Posterior vena cava (tissue), 2 donors: ENCODE measurements around the gene NUDT13. TPM values are rescaled to one million over a fixed set of nuclear protein-coding genes. Genes with fewer than 3 reads are reported as not detected.

Experiments
- DNase-seq: peaks from one replicate; pipeline ENCODE4 v3.0.0-alpha.2; 2020; ENCODE audit warnings: low spot score
- intact Hi-C, 2 donors: fragments of 100-400 bp; cut with DNase I; formaldehyde crosslinking; loops; one replicate each; pipeline versions ENCODE4 v1.14.1 to v1.14.2; 2022 to 2023
- total RNA-seq, 2 donors: library from RNA; stranded (reverse); fragmentation: NEBNext Ultra II Directional; extraction: Animal tissue kit (Norgen Biotek cat#: 25700); gene quantifications; one replicate each; pipeline ENCODE4 v1.2.1, GENCODE V29; 2021
- donor health status: DM: yes; HTN: yes; CAD: no.
- donor health status: DM: yes; HTN: yes; CAD: no.

Gene NUDT13
- total RNA-seq, 2 donors from 2014 or later: 2.0 to 2.1 TPM

DNA sequence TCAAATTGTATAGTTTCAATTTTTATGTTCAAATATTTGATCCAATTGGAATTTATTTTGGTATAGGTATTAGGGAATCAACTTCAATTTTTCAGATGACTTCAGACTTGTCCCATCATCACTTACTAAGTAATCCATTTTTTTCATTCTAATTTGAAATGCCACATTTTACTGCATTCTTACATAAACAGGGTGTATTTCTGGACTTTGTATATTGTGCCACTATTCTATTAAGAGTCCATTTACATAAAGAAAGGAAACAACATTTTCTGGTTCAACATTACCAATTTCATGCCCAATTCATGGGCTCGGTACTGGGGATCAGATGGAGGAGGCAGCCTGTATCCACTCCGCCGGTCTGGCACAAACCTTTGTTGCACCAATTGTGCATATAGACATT is 41.8 kb downstream of the NUDT13 start:
- no peak for DNase-seq
- intact Hi-C loops: loop anchor here in 1 of 2 donors (10.0 kb wide), 1 partner anchor 57 kb away; the partner anchor contains the start of gene P4HA1

DNA sequence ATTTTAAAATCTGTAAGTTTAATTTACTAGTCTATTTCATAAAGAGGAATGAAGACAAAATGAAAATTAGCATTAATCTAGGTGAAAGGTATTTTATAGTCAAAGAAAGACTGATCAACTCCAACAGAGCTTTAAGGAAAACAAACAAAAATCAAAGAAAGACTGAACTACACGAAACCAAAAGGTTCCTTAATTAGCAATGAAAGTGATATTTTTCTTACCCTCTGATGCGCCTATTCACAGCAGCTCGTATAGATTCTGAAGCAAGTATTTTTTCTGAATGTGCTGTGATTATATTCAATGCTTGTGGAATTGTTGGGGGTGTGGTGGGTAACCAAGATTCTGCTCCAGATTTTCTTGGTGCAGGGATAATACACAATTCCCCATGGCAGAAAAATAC is 45.8 kb downstream of the NUDT13 start:
- no peak for DNase-seq
- intact Hi-C loops: loop anchor here in 1 of 2 donors (10.0 kb wide), 1 partner anchor 61 kb away; the partner anchor contains the start of gene P4HA1

DNA sequence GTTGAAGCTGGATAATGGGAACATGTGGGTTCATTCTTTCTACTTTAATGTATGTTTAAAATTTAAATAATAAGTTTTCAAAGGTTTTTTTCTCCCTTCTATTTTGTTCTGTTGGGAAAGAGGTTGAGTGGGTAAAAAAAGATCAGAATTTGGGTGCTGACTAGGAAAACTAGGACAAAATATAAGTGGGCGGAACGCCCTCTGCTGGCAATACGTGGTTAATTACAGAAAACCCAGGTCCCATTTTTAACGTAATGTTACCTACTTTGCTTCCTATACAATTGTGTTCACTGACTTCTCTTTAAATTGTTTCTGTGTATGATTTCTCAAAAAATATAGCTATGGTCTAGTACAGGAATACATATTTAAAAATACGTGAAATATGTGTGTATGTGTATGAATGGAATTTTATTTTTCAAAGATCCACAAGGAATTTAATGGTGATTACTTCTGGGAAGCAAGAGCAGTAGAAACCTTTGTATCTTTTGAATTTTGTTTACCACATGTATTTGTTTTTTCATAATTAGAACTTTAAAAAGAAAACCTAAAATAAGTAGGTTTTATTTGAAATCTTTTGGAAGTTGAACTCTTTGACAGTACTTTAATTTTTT is 48.9 kb downstream of the NUDT13 start:
- intact Hi-C loops: loop anchor here in 1 of 2 donors (10.0 kb wide), 1 partner anchor 64 kb away; the partner anchor contains the start of gene P4HA1
- DNase-seq: no peak

DNA sequence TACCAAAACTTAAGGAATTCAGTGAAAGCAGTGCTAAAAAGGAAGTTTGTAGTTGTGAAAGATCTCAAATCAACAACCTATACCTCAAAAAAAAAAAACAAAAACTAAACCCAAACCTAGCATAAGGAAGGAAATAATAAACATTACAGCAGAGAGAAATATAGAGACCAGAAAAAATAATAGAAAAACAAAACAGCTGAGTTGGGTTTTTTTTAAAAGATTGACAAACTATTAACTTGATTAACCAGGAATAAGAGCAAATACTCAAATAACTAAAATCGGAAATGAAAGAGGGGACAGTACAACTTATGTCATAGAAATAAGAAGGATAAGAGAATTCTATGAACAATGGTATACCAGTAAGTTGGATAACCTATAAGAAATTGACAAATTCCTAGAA is 50.8 kb downstream of the NUDT13 start:
- intact Hi-C loops: no loop called here
- DNase-seq: no peak

DNA sequence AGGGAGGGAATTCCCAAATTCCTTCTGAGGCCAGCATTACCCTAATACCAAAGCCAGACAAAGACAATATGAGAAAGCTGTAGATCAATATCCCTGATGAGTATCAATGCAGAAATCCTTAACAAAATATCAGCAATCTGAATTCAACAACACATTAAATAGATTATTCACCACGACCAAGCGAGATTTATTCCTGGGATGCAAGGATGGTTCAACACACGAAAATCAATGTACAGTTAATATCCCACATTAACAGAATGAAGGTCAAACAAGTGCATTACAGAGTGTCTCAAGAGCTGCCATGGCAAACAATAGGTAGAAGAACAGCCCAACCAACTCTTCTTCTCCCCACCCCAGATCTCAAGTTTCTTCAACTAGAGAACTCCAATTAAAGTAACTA is 51.4 kb downstream of the NUDT13 start:
- no peak for DNase-seq
- intact Hi-C loops: no loop called here

DNA sequence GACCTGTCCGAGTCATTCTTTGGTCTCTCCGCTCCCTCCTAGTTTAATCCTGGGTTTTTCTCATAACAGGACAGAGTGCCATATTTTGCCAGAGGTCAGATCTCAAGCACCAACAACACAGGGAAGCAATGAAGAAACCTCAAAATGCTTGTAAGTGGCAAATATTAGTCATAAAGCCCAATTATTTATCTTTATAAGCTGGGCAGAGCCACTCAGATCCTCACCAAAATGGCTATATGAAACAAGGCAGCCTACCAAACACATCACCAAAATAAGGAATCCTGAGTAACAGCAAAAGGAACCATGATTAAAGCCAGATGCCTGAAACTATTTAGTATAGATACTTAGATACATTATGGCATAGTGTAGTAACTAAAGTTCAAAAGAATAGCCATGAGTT is 52.8 kb downstream of the NUDT13 start:
- DNase-seq: no peak
- intact Hi-C loops: no loop called here

DNA sequence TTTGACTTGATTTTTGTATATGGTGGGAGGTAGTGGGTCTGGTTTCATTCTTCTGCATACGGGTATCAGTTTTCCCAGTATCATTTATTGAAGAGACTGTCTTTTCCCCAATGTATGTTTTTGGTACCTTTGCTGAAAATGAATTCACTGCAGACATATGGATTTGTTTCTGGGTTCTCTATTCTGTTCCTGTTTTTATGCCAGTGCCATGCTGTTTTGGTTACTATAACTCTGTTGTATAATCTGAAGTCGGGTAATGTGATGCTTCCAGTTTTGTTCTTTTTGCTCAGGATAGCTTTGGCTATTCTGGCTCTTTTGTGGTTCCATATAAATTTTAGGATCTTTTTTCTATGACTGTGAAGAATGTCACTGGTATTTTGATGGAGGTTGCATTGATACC is 56.7 kb downstream of the NUDT13 start:
- intact Hi-C loops: no loop called here
- no peak for DNase-seq

DNA sequence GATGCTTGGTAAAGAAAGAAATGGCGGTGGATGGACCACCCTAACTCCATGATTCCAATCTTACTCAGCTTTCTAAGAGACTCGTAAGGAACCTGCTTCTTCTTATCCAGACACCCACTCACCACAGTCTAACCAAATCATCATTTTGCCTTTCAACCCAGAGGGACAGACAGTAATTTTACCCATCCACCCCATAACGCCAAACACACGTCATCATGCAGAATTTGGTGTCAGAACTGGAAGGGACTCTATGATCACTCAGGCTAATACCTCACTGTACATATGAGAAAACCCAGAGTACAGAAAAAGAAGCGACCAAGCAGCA is 57.2 kb downstream of the NUDT13 start:
- no peak for DNase-seq
- intact Hi-C loops: no loop called here

DNA sequence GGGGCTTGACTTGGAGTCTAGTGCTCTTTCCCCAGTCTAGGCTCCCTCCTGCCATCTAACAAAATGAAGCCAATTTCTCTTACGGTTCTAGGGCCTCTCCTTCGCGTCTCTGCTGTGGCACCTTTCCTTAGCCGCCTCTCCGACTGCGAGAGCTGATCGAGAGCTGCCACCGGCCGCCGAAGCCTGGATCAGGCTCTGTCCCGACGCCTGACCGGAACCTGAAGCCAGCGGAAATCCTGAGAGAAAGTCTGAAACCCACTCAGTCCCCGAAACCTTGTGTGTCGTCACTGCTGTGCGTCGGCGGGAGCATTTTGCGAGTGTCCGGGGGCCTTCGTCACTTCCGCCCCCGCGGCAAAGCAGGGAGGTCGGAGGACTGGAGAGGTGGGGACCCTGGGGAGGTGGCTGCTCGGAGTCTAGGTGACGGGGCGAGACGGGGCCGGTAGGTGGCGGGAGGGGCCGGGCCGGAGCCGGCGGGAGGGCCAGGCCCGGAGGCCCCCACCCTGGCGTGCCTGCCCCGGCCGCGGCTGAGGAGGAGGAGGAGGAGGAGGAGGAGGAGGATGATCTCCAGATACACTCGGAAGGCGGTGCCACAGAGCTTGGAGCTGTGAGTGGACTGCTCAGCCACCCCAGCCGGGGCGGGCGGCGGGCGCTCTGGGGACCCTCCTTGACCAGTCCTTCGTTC is 57.7 kb downstream of the NUDT13 start, which contains the start of the genes ECD and FAM149B1:
ECD (minus strand) TSS at position 226 of the 682 bp plus-strand sequence. CDS start 4,071 bp downstream, outside the sequence.
FAM149B1 (plus strand) TSS at position 337 of the 682 bp plus-strand sequence; CDS start at position 558, 221 bp downstream.
- peak; percentile 98 for DNase-seq
- intact Hi-C loops: no loop called here

DNA sequence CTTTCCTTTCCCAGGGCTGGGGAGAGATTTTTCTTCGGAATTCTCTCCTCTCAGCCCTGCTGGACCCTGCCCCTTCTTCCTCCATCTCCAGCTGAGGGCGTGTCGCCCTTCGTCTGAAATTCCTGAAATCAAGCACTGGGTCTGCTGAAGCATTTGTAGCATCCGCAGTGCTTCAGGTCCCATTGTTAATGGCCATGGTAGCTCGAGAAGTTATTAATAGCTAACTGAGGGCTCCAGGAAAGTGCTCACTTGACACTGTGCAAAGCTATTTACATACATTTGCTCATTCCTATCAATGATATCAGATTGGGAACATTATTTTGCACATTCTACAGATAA is 58.2 kb downstream of the NUDT13 start:
- intact Hi-C loops: no loop called here
- DNase-seq: no peak

DNA sequence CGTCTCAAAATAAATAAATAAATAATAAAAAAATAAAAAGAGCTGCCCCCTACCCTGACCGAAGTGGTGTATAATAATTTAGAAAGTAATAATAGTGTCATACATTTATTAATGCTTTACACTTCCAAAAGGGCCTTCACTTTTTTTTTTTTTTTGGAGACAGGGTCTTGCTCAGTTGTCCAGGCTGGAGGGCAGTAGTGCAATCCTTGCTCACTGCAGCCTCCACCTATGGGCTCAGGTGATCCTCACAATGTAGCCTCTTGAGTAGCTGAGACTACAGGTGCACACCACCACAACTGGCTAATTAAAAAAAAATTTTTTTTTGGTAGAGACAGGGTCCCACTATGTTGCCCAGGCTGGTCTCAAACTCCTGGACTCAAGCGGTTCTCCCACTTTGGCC is 59.1 kb downstream of the NUDT13 start:
- intact Hi-C loops: no loop called here
- DNase-seq: no peak

DNA sequence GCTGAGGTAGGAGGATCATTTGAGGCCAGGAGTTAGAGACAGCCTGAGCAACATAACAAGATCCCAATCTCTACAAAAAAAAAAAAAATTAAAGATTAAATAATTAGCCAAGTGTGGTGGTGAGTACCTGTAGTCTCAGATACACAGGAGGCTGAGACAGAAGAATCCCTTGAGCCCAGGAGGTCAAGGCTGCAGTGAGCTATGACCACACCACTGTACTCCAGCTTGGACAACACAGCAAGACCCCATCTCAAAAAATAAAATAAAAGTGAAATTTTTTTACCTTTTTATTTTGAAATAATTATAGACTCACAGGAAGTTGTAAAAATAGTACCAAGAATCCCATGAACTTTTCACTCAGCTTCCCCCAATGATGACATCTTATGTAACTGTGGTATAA is 62.6 kb downstream of the NUDT13 start:
- no peak for DNase-seq
- intact Hi-C loops: no loop called here

DNA sequence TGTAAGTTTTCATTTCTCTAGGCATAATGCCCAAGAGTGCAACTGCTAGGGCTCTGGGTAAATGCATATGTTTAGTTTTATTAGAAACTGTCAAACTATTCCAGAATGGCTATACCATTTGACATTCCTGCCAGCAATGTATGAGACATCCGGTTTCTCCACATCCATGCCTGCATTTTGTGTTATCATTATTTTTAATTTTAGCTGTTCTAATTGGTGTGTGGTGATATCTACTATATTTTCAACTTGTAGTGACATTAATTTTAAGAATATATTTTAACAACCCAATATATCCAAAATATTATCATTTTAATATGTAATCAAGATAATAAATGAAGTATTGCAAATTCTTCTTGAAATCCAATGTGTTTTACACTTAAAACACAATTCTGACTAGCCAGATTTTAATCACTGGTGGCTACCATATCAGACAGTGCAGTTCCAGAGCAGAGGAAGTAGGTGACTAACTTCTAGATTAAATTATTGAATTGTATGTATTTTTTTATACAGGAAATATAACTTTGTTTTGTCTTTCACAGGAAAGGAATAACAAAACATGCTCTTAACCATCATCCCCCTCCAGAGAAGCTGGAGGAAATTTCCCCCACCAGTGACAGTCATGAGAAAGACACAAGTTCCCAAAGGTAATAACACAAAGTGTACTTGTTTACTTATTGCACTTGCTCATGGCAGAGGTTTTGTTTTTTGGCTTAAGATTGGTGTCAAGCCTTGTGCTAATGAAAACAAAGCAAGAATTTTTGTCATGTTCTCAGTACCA is 64.1 kb downstream of the NUDT13 start:
- no peak for DNase-seq

More for the DNA sequence above, 64.1 kb downstream of the NUDT13 start:
- intact Hi-C loops: no loop called here

Other genes starting within 250 kb of the NUDT13 start
- gene OIT3, start 216.7 kb upstream of the NUDT13 start, total RNA-seq: not detected
- gene PLA2G12B, start 155.6 kb upstream of the NUDT13 start, total RNA-seq: not detected
- 10 to 100 TPM; 33.3 to 35.0 TPM for gene P4HA1, start 13.6 kb upstream of the NUDT13 start, total RNA-seq
- 10 to 100 TPM; 22.0 to 23.3 TPM for gene ECD, start 57.6 kb downstream of the NUDT13 start, total RNA-seq
- 10 to 100 TPM; 18.7 to 21.2 TPM for gene FAM149B1, start 57.7 kb downstream of the NUDT13 start, total RNA-seq
- 1 to 10 TPM; 8.7 to 8.9 TPM for gene DNAJC9, start 136.8 kb downstream of the NUDT13 start, total RNA-seq
- 10 to 100 TPM; 51.8 to 59.0 TPM for gene MRPS16, start 142.2 kb downstream of the NUDT13 start, total RNA-seq
- 1 to 10 TPM in 1 of 2 donors, under 1 TPM in 1; 0.76 to 1.6 TPM for gene CFAP70, start 248.4 kb downstream of the NUDT13 start, total RNA-seq